GM21619 (cell line): ENCODE measurements around the gene PGA4.
"Not testable (repeated sequence)": the region's sequence is repeated elsewhere in the genome, so short reads cannot be mapped to it uniquely, and the experiment has no call there.

Source experiments
- ATAC-seq: cut with Tn5 transposase; IDR thresholded peaks from one replicate; pipeline ENCODE4 v1.9.1; 2021; ENCODE audit not compliant: unreplicated experiment

Gene PGA4

DNA sequence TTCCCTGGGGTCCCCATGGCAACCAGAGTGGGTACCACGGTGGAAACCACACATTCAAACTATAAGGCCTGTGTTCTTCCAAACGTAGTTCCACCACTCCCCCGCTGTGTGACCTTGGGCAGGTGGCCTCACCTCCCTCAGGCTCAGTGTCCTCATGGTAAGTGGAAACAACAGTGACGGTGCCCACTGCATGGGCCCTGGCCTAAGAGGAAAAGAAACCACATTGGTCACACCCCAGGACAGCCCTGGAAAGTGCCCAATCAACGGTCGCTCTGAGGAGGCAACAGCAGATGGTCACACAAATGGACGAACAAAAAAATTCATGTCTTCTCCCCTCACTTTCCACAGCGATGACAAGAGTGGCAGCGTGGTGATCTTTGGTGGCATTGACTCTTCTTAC is 25.9 kb downstream of the PGA4 start:
- ATAC-seq = not testable (repeated sequence)

DNA sequence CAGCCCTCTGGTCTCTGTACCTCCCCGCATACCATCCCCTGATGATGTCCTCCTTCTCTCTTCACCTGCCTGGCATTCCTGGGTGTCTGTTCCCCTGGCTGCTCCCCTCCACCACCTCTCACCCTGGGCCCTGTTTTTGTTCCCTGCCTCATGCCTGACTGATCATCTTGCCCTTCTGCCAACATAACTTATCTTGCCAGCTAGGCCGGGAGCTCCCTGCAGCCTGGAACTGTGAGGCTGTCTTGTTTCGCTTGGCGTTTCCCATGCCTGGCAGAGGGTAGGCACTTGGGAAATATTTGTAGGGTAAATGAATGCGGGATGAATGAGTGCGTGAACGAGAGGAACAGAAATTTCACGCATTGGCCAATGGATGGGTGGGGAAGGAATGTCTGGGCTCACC is 27.1 kb downstream of the PGA4 start:
- not testable (repeated sequence) for ATAC-seq

DNA sequence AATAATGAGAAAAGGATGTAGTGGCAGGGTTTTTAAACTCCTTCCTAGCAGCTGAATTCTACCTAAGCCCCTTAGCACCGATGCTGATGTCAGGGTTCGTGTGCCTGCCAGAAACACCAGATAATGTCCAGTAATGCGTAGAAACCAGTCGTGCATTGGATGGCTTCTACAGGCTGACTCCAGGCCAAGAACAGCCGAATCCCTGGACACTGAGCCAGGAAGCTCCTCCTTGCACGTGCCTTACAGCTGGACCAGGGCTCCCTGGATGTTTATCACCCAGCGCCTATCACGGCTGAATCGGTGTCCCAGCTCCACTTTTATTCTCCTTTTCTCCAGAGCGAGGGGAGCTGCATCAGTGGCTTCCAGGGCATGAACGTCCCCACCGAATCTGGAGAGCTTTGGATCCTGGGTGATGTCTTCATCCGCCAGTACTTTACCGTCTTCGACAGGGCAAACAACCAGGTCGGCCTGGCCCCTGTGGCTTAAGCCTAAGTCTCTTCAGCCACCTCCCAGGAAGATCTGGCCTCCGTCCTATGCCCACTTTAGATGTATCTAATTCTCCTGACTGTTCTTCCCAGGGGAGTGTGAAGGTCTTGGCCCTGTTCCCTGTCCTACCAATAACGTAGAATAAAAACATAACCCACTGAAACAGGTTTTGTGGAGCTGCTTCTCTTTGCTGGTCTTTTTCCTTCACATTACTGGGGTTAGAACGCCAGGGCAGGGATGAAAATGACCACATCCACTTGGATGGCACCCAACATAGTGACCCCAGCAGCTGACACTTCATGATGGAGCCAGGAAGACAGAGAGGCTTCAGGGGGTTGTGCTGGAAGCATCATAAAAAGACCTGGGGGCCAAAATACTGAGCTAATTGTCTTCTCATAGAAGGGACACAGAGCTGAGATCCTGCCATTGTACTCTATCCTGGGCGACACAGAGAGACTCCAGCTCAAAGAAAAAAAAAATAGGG is 28.9 kb downstream of the PGA4 start:
- ATAC-seq = not testable (repeated sequence)

DNA sequence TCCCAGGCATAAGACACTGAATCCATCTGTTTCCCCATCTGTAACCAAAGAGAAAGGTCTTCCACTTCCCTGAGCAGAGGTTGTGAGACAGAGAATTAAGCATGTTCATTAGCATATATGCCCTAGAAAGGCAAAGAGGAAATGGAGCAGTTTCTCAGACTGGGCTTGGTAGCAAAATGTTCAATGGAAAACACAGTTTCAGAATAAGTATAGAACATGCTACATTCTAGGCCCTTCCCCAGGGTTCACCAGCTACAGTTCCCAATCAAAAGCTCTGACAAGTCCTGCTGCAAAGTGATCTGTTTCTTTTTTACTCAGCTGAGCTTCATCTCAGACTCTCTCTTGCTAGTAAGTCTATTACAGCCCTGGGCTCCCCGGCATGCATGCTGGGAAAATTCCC is 30.2 kb downstream of the PGA4 start:
- ATAC-seq = not testable (repeated sequence)

DNA sequence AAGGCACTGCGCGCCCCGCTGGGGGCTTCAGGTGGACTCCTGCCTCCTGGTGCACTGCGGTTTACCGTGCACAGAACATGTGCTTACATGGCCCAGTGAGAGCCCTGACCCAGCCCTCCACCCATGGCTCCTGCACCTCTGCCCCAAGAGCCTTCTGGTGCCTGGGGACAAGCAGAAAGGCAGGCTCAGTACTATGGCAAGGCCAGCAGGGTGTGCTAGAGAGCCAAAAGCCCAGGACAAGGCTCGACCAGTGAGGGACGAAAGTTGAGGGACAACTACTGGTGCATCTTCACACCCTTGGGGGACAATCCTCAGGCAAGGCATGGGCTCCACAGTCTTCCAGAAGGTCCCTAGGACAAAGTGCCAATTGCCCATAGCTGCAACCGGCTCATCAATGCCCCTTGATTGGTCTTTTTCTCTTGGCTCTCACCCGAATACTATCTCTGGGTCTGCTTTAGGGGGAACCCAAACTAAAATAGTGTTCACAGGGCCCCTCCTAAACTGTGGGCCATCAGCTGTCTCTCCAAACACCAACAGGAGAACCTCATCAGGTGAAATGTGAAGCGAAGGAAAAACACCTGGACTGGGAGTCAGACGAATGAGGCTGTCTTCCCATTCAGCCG is 32.4 kb downstream of the PGA4 start:
- peak; percentile 76 for ATAC-seq

DNA sequence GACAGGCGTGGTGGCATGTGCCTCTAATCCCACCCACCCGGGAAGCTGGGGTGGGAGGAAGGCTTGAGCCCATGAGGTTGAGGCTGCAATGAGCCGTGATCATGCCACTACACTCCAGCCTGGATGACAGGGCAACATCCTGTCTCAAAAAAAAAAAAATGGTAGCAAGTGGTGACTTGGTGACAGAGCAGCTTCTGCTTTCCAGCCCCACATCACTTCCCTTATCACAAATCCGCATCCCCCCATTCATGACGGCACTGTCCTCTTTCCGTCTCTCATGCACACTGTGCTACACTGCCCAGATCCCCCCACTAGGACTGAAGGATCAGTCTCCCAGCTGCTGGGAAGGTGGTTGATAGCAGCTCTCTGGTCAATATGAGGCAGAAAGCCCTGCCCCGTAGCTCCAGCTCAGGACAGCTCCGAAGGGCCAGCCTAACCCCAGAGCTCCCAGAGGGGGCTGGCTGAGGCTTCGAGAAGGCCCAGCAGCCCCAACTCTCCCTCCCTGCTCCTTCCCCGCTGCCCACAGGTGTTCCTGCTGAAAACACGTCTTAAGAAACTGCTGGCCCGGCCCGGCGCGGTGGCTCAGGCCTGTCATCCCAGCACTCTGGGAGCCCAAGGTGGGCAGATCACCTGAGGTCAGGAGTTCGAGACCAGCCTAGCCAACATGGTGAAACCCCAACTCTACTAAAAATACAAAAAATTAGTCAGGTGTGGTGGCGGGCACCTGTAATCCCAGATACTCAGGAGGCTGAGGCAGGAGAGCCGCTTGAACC is 34.7 kb downstream of the PGA4 start:
- no peak for ATAC-seq

DNA sequence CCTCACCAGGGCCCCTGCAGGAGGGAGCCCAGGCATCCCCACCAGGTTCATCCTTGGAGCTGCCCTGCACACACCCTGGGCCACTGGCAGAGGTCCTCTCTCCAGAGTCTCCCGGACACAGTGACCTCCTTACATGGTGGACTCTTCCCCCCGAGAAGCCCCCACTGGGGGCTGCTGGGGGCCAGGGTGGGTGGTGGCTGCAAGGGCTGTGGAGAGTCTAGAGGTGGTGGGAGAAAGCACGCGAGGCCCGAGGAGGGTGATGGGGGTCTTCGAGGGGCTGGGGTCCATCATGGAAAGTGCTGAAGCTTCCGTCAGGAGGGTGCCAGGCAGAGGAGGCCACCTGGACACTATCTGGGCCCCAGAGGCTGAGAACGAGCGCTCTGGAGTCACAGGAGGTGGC is 36.4 kb downstream of the PGA4 start:
- no peak for ATAC-seq

DNA sequence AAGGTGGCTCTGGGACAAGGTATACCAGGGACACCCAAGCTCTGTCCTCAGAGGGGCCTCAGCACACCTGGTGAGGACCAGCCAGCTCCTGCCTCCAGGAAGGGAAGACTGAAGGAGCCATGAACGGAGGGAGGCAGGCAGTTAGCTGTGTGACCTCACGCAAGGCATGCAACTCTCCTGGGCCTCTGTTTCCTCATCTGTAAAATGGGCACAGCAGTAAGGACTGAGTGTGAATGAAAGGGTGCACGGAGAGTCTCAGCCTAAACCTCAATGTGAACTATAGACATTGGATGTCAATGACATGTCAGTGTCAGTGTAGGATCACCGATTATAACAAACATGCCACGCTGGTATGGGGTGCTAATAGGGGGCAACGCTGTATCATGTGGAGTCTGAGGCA is 37.2 kb downstream of the PGA4 start:
- ATAC-seq = no peak

DNA sequence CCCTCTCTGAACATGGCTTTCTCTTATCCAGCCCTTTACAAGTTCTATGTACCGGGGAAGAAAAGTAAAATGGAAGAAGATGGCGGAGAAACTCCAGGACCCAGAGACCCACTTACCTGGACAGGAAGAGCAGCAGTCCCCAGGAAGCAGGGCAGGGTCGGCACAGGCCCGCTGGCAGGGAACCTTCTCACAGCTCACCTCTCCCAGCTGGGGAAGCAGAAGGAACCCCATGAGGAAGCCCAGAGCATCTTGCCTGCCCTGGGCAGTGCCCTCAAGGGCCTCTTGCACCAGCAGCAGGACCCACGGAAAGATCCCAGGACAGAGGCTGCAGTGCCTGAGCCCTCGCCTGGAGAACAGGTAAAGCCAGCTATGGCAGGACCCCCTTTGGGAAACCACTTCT is 42.2 kb downstream of the PGA4 start:
- no peak for ATAC-seq

DNA sequence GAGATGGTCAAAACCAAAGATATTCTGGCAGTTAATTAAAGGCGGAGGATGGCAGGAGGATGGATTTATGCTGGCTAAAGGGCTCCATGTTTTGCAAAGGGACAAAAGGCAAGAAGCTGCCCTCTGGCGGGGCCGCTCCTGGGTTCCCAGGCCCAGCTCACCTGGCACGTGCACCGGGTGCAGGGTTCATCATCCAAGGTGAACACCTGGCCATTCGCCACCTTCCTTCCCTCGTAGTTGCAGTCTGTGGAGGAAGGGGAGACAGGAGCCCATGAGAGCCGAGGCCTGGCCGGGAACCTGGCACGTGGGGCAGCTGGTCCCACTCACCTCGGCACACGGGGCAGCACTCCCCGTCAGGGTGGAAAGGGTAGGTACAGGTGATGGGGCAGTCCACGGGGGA is 42.6 kb downstream of the PGA4 start:
- ATAC-seq = no peak

DNA sequence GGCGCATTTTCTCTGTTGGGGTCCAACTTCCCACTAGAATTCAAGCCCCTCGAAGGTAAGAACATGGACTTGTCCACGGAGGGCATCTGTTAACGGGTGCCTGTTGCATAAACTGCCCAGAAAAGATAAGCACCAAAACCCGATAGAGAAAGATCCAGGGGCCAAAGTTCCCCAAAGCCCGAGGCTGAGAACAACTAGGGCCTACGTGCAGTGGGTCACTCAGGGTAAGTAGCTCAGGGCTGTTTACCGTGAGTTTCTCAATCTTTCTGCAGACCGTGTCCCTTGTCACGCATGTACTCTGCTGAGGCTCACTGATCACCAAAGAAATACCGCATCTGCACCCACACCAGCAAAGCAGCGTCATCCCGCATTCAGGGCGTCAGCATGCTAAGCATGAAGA is 43.2 kb downstream of the PGA4 start:
- no peak for ATAC-seq

DNA sequence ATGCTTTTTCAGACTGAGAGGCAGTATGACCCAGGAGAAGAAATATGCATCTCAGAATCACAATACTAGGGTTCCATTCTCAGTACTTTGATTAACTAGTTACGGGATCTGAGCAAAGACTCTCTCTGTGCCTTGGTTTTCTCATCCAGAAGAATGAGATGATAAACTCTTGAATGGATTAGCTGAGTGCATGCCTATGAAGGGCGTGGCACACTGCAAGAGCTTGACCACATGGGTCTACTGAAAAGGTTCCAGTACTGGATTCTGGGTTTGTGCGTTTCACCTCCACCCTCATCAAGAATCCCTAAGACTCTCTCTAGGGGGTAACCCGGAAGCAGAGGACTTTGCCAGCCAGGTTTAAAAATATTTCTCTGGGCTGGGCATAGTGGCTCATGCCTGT is 44.5 kb downstream of the PGA4 start:
- no peak for ATAC-seq

DNA sequence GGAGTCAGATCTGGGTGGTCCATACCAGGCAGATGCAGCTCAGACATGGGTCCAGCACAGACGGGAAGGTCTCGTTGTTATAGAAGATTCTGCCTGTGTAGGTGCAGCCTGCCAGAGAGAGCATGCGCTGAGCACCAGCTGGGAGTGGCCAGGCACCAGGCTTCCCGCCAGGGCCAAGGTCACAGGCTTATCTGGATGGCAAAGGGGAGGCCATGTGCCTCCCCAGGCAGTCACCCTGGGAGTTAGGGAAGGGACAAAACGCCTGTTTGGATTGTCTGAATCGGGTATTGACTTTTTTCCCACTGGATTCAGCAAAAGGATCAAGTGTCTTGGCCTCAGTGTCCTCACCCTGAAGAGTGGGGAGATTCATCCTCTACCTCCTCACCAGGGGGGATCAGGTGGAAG is 45.3 kb downstream of the PGA4 start:
- ATAC-seq = no peak

DNA sequence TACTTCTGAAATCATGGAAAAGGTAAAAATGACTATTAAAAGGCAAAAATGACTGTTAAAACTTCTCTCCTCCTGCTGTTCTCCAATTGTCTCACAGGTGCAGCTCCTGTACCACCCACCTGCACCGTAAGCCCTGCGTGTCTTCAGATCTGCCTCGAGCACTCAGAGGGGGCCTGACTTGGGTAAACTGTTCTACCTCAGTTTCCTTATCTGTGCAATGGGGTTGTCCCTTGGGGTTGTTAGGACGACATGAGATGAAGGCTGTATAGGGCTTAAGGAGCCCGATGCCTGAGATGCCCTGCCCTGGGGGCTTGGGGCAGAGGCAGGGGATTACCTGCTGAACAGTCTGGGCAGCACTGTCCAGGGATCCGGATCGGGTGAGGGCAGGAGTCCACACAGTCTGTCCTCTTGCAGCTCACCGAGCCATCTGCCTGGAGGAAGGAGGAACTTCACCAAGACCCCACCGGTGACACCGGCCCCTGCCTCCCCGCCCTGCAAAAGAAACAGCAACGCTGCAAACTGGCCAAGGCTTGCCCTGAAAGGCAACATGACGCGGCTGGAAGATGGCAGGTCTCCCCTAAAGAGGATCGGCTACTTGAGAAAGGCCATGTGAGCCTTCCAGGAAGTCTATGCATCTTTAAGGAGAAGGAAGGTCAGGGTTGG is 46.6 kb downstream of the PGA4 start:
- no peak for ATAC-seq

DNA sequence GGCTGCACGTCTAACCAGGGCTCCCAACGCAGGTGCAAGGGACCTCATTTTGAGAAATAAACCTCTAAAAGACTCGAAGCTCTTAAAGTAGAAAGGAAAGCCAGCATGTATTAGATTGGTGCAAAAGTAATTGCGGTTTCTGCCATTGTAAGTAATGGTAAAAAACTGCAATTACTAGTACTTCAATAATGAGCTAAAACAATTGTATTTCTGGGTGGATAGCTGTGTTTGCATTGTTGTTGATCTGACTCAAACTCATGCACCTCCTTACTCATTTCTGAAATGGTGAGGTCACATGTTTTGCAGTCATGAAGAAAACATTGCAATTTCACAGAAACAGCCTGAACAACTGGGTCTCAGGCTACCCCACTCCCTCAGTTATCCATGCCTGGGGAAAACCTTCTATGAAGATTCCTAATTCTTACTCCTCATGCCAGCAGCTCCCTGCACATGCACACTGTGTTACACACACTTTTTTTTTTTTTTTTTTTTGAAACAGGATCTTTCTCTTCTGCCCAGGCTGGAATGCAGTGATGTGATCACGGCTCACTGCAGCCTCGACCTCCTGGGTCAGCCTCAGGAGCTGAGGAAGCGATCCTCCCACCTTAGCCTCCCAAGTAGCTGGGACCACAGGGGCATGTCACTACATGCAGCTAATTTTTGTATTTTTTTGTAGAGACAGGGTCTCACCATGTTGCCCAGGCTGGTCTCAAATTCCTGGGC is 48.4 kb downstream of the PGA4 start:
- no peak for ATAC-seq

DNA sequence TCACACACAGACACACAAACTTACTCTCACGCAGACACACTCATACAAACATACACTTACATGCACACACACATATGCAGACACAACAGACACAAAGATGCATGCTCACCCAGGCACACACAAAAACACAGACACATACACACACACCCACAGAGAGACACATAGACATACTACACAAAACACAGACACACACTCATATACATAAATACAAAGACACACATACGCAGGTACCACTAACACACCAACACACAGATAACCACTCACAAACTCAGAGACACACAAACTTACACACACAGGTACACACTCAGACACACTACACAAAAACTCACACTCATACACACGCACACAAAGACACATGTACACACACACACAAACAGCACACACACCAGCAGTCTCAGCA is 50.6 kb downstream of the PGA4 start:
- no peak for ATAC-seq

DNA sequence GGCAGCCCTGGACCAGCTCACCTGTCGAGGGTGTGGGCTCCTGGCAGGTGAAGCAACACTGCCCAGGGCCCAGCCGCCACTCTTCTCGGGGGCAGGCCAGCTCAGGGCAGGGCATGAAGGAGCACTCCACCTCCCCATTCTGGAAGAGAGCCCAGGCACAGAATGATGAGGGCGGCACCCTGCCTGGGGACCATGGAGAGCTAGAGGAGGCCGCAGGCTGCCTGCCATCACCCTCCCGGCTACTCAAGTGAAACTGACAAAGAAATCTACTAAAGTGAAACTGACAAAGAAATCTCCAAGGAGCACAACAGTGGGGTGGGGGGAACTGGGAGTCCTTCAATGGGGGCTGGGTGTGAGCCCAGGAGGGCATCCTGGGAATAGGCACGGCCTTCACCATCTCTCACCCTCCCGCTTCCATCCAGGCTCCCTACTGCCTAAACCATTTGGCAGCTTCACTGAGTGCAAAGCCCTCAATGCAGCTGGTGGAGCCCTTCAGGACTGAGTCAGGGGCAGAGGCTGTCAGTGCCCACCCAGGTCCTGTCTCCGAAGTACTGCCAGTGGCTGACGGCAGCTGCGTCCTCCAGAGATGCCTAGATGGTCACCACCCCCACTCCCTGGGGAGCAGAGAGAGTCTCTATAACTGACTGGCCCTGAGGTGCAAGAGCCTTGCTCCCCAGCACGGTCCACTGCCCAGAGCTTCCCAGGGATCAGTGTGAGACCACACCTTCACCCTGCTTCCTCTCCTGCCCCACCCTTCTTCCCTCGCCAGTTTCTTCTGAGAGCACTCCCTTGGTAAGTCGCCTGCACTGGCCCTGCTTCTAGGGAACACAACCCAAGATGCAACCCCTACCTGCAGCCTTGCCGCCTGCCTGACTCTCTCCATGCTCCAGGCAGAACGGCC is 51.3 kb downstream of the PGA4 start:
- ATAC-seq = no peak

DNA sequence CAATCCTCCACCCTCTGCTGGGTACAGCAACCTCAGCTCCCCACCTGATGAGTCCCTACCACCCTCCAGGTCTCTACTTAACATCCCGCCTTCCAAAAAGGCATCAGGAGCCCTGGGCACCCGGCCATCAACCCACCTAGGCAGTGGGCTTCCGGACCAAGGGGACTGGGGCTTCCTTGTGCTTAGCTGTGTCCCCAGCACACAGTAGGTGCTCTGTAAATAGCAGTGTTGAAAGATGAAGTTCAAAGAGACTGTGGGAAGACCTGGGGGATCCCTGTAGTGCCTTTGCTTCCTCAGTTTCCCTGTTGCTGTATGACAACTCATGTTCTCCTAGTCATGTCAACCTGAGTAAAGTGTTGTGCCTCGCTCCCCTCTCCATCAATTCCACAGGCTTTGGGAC is 51.9 kb downstream of the PGA4 start:
- no peak for ATAC-seq

DNA sequence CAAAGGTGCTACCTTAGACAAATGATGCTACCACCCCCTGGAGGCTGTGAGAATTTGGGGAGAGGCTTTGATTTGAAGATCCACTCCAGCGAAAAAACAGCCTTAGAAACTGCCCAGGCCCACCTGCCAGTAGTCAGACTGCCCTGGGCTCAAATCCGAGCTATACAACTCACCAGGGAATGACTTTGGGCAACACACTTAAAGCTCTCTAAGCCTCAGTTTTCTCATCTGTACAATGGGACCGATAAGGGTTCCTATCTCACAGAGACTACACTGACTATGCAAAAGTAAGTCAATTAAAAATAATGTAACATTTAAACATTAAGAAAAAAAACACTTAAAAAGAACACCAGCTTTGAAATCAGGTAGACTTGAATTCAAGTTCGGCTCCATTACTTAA is 53.0 kb downstream of the PGA4 start:
- ATAC-seq = no peak
